Germinal center (tissue), 1 donor: ENCODE measurements around the gene ERVFRD-1.

ENCODE experiments used
- DNase-seq: peaks from one replicate; pipeline ENCODE4 v3.0.0; 2012; ENCODE audit warnings: mixed read lengths, low spot score

The ERVFRD-1 gene

GRCh38 chr6:11110921-11111768 is at the start of gene ERVFRD-1:
ERVFRD-1 (minus strand) TSS chr6:11111725; CDS start chr6:11105310, 6,415 bp downstream.
- DNase-seq, result no peak

DNA sequence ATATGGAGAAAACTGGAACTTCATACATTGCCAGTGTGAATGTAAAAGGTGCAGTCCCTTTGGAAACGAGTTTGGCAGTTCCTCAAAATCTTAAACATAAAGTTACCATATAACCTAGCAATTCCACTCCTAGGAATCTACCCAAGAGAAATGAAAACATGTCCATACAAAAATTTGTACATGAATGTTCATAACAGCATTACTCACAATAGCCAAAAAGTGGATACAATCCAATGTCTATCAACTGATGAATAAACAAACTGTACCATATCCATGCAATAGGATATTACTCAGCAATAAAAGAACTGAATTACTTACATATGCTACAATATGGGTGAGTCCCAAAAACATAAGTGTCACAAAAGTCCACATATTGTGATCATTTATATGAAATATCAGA is 48.7 kb upstream of the ERVFRD-1 start:
- DNase-seq, result no peak

DNA sequence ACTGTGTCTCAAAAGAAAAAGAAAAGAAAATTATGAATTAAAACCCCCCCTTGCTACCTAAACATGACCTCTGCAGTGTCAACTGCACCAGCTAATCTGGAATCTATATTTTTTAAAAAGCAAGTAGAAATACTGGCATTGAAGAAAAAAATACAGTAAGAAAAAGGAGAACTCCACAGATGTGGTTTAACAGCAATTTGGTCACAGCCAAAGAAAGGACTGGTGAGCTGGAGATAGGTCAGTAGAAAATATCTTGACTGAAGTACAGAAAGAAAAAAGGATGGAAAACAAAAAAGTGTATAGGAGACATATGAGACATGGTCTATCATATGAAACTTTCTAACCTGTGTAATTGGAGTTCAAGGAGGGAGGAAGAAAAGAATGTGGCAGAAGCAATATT is 44.1 kb upstream of the ERVFRD-1 start:
- DNase-seq, result no peak

- no peak for DNase-seq
These were observed 41.9 kb upstream of the ERVFRD-1 start for GRCh38 chr6:11153447-11153846.

- no peak for DNase-seq
These were observed 41.1 kb upstream of the ERVFRD-1 start for GRCh38 chr6:11152581-11152980.

DNA sequence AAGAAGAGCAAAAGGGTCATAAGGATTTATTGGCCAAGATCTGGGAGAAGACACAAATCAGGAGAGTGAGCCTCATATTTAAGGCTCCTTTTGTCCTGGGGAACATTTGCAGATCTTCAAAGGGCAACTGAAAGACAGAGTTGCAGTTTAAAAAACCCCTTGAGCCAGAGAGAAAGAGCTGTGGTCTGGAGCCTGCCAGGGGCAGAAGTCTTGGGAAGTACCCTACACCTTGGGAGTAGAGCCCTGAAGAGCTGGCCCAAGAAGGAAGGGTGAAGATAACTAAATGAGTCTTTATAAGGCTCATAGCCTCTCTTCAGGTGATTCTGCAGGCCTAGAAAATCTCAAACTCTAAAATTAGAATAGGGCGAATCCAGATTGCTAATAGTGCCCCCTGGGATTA is 40.0 kb upstream of the ERVFRD-1 start:
- DNase-seq, result no peak

DNA sequence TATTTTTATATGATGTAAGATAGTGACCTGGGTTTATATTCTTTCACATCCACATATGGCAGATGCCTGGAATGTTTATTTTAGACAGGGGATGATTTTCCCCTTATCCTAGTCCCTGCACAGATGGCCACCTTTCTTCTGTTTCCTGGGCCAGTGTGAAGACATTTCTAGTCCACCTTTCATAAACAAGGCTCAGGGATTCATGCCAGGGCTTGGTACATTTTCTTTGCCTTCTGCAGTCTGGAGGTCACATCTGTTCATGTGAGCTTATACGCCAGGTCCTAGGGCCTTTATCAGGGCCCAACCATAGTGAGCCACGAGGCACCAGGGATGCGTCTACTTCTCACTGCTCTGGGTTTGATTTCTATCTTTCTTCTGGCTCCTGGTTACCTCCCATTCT is 38.0 kb upstream of the ERVFRD-1 start:
- no peak for DNase-seq

DNA sequence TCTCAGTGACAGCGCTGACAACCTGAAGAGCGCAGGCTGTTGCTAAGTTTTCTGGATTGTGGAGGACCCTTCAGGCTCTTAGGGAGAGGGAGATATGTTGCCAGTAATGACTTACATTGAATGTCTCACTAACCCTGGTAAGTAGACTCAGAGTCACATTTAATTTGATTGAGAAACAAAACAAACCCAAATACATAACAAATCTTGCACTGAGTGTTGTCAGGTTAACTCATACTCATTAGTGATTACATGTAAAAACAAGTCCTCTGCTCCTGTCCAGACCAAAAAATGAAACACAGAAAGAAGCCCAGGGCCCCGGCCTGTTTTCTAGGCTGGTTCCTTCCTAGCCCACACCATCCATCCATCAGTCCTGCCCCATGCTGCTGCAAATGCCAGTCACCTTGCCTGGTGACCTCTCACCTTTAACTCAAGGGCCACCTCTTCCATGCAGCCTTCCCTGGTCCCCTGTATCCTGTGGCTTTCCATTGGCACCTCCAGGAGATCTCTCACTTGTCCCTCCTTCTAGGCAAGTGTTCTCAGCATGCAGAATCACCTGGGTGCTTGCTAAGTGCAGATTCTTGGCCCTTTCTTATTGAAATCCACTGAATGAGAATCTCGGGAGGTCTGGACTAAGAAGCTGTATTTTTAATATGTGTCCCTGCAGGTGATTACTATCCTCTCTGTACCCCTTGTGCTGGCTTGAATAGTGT is 34.7 kb upstream of the ERVFRD-1 start:
- no peak for DNase-seq

DNA sequence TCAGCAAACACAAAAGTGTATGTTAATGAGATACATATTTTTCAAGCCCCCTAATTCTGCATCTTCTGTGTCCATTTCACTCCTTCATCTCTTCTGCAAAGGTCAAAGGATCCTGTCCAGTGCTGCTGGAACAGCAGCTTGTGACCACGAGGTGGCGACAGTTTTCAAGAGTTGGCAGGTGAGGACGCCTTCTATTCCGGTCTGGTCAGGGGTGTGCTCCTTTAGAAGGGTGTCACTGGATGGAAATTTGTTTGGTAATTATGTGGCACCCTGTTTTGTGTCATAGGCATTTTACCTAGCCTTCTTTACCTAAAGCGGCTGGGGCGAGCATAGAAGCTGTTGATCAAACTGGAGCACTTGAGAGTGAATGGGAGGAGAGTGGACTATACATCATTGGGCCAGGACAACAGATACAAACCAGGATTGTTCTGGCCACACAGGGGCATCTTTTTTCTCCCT is 32.9 kb upstream of the ERVFRD-1 start:
- DNase-seq, result peak; percentile 76

GRCh38 chr6:11143394-11144371 is 32.2 kb upstream of the ERVFRD-1 start:
- no peak for DNase-seq

GRCh38 chr6:11142296-11143027 is 30.9 kb upstream of the ERVFRD-1 start:
- no peak for DNase-seq

GRCh38 chr6:11141295-11141694 is 29.8 kb upstream of the ERVFRD-1 start:
- DNase-seq, result no peak

DNA sequence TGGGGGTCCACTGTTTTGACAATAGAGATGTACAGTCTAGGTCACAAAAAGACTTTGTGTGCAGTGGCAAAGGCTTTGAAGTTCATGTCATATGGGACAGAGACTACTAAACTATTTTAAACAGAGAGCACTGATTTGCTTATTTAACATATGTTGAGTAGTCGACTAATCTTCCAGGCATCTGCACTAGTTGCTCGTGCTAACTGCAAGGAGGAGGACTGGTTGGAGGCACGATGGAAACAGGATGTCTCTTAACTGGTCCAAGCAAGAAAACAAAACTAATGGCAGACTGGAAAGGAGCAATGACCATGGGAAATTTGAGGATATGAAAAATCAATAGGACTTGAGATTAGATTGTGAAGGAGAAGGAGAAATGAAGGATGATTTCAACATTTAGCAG is 28.5 kb upstream of the ERVFRD-1 start:
- DNase-seq, result no peak

DNA sequence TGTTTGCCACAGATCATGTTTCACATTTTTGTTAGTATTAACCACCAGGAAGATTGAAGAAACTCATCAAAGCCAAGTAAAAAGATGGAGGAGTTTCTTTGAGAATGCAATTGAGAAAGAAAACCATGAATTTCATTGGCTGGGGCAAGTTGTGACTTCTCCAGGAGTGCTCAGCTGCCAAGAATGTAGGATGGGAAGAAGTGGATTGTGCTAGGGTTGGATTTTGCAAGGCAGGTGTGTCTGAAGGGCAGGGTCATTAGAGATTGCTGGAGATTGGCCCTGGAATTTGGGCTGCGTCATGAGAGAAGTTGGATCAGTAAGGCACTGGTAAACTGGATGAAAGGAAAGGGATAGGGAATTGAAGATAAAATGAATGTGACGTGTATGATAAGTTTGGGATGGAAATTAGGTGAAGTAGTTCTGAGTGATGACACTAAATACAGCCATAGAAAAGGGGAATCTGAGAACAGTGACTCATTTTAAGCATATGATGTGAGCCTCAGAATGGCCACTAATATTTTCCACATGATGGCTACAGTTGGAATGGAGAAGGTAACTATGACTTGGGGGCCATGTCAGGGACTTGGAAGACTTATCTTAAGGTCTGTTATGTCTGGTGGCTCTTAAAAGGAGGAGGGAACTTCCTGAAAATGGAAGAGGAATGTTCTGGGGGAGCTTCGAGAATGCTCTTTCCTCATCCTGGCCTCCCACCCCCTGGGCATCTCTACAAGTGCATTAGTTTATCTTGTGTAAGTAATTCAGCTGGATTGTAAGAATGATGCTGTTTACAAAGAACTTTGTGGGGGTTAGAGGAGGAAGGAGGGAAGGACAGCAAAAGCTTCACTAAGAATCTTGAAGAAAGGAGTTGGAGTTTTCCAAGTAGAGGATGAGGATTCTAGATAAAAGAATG is 27.8 kb upstream of the ERVFRD-1 start:
- DNase-seq, result no peak

GRCh38 chr6:11136809-11137208 is 25.3 kb upstream of the ERVFRD-1 start:
- DNase-seq, result no peak

- no peak for DNase-seq
These were observed 21.8 kb upstream of the ERVFRD-1 start for GRCh38 chr6:11133281-11133680.

DNA sequence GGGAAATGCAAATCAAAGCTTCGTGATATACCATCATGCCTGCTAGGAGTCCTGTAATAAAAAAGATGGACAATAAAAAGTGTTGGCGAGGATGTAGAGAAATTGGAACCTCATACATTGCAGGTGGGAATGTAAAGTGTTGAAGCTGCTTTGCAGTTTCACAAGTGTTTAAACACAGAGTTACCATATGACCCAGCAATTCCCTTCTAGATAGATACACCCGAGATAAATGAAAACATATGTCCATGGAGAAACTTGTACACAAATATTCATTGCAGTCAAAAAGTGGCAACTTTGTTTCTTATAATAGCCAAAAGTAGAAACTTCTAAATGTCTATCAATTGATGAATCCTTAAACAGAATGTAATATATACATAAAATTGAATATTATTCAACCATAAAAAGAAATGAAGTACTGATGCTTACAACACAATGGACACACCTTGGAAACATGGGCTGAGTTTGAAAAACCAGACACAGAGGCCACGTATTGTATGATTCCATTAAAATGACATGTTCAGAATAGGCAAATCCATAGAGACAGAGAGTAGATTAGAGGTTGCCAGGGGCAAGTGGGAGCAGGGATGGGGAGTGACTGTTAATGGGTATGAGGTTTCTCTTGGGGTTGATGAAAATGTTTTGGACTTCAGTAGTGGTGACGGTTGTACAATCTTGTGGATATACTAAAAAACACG is 20.8 kb upstream of the ERVFRD-1 start:
- DNase-seq, result no peak

GRCh38 chr6:11130605-11131004 is 19.1 kb upstream of the ERVFRD-1 start:
- no peak for DNase-seq

DNA sequence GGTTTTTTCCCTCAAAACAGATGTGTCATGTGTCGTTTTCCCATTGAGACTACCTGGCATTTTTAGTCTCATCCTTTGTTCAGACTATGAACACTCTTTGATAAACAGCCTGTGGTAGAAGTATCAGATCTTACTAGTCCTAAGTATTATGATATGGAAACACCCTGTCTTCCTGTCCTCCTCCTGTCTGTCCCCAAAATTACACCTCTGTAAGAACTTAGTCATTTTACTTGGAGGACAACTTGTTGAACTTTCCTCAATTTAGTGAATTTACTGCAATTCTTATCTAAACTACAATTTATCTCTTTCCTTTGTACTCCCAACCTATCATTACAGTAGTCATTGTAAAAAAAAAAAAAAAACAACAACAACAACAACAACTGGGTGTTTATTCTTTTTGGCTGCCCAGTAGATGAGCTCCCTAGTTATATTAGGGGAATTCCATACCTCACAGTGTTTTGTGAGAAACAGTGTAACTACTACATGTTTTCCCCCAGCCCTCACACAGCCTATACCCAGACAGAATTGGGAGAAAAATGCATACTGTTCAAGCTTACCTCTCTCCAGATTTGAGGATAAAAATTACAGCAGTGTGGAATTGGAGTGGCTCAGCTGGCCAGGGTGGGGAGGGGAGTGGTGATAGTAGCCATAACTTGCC is 18.5 kb upstream of the ERVFRD-1 start:
- DNase-seq, result no peak
